Activated CD4-positive, alpha-beta T cell treated with anti-CD3 and anti-CD28 coated beads, Interleukin-2, Interleukin-6, amounts not matched to agents 100 ng/mL and 50 ng/mL, durations not matched to agents 16 hours and 8 hours (primary cell): ENCODE data around the gene PTPN12.
"Not testable (repeated sequence)": the region's sequence is repeated elsewhere in the genome, so short reads cannot be mapped to it uniquely, and the experiment has no call there.

Source experiments
- DNase-seq: peaks from one replicate; pipeline ENCODE4 v3.0.0-alpha.2; 2020

The PTPN12 gene

DNA sequence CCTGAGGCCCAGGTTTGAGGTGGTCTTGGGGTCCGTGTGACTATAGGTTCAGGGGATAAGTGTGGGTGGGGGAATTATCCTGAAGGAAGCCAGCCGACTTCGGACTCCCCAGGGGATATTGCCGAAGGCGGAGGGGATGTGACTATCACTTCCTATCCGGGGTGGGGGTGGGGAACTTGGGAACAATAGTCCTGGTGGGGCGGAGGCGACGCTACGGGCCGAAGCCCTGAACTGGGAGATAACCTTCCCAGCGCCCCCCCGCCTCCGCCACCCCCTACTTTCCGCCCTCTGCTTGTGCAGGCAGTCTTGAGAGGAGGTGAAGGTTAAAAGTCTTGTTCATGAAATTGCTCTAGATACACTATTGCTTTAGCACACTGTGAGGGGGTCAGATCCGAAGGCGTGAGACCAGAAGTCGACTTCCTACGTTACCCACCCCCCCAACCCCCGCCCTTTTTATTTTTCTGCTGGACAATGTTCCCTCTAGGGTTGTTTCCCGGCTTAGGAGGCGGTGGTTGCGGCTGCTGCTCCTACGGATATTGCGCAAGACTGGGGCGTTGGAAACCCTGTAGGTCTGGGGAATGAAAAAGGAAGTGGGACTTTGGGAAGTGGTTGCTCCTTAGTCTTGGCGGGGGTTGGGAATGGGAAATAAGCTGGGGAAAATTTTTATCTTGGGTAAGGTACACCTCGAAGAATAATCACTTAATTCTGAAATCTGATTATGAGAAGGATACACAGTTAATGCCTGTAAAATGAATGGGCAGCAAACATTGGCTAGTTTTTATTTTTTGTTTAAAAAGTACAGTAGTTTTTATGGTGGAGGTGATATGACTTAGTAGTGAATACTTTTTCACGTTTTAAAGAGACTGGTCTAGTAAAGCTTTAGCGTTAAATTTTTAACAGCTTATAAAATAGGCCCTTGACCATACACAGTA, 1.5 kb downstream of the PTPN12 start:
- DNase-seq: no peak

DNA sequence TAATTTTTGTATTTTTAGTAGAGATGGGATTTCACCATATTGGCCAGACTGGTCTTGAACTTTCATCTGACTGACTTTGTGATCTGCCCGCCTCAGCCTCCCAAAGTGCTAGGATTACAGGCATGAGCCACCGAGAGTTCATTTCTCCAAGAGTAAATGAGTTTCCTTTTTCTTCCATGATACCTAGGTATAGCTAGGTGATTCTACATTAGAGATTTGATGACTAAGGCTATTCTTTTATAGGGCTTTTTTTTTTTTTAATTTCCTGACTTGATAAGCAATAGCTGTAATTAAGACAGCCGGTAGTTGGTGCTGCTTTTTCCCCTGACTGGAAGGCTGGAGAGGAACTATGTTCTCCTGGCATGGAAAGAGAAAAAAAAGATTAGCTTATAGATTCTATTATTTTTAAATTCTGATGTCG, 3.3 kb downstream of the PTPN12 start:
- no peak for DNase-seq

DNA sequence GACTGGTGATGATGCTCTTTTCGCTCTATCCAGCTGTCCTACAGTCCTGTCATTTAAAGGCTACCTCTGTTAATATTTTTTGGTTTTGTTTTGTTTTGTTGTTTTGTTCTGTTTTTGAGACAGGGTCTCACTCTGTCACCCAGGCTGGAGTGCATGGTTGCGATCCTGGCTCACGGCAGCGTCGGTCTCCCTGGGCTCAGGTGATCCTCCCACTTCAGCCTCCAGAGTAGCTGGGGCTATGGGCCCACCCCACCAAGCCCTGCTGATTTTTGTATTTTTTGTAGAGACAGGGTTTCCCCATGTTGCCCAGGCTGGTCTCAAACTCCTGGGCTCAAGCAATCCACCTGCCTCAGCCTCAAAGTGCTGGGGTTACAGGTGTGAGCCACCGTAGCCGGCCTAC, 3.9 kb downstream of the PTPN12 start:
- not testable (repeated sequence) for DNase-seq

DNA sequence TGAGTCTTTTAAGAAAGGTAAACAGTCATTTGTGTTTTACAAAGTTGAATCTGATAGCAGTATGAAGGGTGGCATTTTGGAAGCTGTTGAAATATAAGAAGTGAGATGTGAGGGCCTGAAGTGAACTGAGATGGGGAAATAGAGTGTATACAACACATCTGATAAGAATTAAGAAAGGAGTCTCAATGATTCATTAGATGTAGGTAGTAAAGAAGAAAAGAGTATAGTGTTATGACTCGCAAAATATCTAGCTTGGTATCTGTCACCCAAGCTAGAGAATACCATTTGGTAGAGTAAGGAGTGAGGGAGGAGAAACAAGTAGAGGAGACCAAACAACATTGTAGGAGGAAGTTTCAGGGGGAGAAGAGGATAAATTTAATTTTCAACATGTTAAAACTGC, 5.3 kb downstream of the PTPN12 start:
- no peak for DNase-seq

DNA sequence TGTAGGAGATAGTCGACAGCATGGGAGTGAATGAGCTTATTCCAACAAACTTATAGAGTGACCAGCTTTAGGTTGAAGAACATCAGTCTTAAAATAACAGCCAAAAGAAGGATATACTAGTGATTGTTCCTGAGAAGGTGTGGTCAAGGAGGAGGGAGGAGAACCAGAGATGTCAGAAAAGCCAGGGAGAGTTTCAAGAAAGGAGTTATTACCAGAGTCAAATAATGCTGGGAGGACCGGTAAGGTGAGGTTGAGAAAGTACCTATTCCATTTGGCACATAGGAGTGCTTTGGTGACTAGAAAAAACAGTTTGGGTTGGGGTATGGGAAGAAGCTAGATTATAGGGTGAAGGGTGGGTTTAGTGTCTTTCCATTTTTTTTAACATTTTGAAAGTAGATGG, 5.8 kb downstream of the PTPN12 start:
- no peak for DNase-seq

DNA sequence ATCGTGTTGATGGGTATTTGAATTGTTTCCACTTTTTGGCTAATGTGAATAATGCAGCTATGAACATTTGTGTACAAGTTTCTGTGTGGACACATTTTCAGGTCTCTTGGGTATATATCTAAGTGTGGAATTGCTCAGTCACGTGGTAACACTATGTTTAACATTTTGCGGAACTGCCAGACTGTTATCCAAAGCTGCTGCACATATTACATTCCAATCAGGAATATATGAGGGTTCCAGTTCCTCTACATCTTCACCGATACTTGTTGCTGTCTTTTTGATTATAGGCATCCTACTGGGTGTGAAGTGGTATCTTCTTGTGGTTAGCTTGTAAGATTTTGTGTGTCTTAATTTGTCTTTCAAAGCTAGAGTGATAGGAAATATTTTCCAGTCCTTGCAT, 6.8 kb downstream of the PTPN12 start:
- DNase-seq: no peak

DNA sequence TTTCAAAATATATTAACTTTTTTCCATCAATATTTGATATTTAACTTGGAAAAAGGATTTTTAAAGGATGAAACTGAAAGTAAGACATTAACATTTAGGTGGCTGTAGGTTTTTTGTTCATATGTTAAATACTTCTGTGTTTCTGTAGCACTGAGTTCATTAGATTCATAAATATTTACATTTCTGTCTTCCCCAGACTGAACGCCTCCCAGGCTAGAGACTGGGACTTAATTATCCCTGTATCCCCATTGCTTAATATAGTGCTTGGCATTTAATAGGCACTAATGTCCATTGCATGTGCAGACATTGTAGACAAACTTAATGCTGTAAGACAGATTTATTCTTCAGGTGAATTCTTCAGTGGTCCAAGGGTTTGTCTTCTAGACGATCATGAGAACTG, 7.4 kb downstream of the PTPN12 start:
- no peak for DNase-seq

DNA sequence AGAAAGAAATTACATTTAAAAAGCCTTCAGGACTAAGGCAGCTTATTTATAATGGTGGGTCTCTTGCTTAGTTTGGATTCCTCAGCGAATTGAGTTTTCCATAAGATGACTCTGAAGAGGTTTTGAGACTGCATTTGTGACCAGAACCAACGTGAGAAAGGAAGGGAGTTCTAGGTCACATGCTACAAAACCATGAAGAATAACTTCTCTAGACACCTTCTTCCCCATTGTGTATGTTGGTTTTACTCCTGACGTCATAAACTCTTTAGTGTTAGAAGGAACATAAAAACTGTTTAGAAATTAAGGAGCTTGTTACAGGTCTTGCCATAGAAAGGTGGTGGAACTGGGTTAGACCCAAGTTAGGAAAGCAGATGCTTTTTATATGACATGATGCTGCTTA, 11.1 kb downstream of the PTPN12 start:
- no peak for DNase-seq

DNA sequence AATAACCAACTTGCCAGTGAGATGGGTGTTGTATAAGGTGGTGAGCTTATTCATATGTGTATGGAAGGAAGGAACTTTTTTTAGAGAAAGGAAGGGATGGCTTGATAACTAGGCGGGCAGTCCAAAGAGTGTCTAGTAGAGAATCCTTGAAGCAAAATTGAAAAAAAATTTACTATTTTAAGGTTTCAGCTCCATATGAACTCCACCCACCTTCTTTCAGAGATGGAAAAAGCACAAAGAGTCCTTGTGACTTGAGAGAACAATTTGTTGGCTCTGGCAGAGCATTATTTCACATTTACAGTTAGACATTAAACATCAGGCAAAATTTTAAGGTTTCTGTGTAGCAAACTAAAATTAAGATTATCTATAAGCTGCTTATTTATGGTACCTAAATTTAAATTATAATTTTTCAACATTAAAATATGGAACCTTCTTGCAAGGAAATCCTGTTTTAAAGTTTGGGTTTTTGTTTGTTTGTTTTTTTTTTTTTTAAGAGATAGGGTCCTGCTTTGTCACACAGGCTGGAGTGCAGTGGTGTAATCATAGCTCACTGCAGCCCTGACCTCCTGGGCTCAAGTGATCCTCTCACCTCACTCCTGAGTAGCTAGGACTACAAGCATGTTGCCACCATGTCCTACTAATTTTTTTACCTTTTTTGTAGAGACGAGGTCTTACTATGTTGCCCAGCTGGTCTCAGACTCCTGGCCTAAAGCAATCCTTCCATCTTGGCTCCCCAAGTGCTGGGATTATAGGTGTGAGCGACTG, 12.2 kb downstream of the PTPN12 start:
- DNase-seq: no peak

DNA sequence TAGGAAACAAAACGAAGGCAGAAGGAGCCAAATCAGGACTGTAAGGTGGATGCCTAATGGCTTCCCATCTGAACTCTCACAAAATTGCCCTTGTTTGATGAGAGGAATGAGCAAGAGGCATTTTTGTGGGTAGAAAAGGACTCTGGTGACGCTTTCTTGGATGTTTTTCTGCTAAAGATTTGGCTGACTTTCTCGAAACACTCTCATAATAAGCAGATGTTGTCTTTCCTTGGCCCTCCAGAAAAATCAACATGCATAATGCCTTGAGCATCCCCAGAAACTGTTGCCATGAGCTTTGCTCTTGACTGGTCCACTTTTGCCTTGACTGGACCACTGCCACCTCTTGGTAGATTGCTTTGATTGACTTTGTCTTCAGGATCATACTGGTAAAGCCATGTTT, 13.5 kb downstream of the PTPN12 start:
- no peak for DNase-seq

DNA sequence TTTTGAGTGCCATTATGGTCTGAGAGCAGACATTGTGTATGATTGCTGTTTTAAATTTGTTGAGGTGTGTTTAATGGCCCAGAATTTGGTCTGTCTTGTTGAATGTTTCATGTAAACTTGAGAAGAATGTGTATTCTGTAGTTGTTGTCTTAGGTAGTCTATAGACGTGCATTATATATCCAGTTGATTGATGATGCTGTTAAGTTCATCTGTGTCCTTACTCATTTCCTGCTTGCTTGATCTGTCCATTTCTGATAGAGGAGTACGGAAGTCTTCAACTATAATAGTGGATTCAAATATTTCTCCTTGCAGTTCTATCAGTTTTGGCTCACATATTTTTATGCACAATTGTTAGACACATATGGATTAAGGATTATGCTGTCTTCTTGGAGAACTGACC, 16.0 kb downstream of the PTPN12 start:
- no peak for DNase-seq

DNA sequence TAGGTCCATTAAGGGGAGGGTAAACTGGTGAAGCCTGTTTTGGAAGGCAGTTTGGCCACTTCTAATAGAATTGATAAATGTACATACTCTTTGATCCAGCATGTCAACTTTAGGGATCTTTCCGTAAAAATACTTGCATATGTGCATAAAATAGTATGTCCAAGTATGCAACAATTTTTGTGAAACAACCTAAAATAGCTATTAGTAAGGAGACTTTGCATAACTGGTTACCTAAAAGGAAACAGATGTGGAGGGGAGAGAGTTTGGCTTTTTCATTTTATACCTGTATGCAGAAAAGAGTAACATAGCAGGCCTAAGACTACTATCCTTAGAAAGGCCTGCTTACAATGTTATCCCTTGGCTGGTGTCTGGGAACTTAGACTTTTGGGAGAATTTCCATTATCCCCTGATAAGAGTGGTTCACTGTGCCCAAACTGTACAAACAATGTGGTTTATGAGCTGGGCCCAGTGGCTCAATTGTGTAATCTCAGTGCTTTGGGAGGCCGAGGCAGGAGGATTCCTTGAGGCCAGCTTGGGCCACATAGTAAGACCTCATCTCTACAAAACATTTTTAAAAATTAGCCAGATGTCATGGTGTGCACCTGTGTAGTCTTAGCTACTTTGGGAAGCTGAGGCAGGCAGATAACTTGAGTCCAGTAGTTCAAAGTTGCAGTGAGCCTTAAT, 21.3 kb downstream of the PTPN12 start:
- no peak for DNase-seq

DNA sequence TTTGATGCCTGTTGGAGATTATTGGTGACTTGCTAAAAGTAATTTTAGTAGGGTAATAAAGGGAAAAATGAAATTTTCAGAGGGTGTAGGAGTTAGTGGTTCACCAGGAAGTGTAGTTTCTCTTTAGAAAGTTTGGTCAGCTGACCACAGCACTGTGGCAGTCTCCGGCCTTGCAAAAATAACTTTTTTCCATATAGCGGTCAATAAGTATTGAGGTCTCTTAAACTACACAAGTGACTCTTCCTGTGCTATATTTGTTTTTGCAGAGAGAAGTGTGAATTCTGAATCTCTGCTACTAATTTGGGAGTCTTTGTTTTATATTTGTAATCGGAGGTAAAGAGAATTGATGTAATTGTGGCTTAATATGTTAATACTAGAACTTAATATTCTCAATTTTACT, 24.3 kb downstream of the PTPN12 start:
- no peak for DNase-seq

DNA sequence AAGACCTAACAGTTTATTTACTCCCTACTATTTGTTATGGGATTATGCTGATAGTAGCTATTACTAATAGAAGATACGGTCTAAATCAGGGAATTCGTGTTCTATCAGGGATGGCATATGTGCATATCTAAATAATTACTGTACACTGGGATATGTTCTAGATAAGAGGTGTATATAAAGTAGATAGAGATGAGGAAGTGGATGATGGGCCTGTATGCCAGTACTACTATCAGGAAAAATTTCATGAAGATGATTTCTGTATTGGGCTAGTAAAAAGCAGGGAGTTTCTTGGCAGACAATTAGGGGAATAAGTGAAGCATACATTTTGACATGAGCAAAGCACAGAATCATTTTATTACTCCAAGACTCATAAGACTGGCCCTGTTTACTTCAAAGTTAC, 26.2 kb downstream of the PTPN12 start:
- DNase-seq: no peak

DNA sequence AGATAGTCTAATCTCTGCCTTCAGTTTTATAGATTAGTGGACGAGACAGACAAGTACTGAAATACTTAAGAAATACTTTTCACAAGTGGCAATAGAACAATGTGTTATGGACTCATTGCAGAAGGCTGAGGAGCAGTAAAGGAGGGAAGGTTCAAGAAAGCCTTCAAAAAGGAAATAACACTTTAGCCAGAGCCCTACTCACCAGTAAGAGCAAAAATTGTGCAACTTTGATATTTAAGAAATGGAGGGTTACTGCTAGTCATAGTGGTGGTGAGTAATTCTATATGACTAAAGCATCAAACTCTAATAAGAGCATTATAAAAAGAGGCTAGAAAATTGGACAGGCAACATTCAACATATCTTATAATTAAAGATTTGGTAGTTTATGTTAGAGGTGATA, 28.8 kb downstream of the PTPN12 start:
- no peak for DNase-seq

DNA sequence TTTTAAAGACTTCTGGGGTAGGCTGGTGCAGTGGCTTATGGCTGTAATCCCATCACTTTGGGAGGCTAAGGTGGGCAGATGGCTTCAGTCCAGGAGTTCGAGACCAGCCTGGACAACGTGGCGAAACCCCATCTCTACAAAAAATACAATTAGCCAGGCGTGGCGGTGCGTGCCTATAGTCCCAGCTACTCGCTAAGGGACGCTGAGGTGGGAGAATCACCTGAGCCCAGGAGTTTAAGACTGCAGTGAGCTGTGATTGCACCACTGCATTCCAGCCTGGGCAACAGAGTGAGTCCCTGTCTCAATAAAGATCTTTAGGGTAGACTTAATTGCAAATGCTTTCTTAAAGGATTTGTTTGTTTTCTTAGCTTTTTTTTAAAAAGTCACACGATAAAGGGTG, 29.3 kb downstream of the PTPN12 start:
- no peak for DNase-seq

DNA sequence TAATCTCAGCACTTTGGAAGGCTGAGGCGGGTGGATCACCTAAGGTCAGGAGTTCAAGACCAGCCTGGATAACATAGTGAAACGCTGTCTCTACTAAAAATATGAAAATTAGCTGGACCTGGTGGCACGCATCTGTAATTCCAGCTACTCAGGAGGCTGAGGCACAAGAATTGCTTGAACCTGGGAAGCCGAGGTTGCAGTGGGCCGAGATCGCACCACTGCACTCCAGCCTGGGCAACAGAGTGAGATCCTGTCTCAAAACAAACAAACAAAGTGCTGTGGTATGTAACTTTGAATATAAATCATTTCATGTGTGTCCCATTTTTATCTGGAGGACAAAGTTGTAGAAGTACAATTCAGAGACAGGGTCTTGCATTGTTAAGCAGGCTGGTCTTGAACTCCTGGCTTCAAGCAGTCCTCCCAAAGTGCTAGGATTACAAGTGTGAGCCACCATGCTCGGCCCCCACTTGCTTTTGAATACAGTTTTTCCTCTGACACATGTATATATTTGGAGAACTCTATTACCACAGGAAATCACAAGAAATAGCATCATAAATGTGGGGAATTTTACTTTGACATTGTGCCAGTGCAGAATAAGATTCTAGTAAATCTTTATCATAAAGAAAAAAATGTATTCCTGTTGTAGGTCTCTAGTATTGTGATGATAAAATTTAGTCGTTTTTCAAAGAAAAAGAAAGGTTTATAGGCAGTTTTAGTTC, 32.6 kb downstream of the PTPN12 start:
- no peak for DNase-seq

DNA sequence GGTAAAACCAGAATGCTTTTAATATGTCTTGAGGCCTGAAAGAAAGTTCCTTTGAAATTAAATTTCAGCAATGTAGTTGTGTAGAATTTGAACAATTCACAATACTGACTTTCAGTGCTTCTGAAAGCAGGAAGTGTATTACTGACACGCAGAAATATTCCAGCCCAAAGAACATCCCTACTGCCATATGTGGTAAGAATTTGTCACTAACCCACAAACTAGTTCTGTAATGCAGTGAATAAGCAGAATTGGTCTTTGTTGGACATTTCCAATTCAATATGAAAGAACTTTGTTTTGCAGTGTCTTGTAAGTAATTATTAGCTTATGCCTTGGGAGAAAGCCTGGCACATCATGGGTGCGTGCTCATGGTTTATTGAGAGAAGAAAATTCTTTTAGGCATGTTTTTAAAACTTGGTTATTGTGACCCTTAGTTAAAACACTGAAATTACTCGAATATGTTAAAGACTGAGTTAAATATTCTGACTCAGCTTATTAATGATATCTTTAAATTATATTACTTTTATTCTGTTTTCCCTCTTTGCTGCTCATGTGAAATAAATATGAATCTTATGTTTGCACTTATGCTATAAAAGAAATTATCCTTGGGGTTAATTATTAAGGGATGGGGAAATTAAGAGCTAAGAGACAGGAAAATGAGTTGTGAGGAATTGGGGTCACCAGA, 33.4 kb downstream of the PTPN12 start:
- peak; percentile 4 for DNase-seq

DNA sequence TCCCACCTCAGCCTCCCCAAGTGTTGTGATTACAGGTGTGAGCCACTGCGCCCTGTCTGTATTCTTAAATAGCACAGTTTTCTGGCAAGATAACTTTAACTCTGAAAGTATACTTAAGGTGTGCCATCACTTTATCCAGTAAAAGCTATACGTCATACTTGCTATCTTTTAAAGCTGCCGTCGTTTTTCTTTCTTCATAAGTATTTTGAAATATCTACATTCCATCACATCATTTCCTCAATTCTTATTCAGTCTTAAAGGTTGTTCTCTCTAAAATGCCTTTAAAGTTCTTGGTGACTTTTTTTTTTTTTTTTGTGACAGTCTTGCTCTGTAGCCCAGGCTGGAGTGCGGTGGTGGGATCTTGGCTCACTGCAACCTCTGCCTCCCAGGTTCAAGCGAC, 34.7 kb downstream of the PTPN12 start:
- no peak for DNase-seq

DNA sequence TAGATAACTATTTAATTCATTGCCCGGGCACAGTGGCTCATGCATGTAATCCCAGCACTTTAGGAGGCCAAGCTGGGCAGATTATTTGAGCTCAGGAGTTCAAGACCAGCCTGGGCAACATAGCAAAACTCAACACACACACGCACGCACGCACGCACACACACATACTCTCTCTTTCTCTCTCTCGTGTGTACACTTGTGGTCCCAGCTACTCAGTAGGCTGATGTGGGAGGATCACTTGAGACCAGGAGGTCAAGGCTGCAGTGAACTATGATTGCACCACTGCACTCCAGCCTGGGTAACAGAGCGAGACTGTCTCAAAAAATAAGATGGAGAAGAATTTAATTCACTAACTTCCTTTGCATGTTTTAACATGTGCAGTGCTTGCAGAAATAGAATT, 38.1 kb downstream of the PTPN12 start:
- DNase-seq: no peak

DNA sequence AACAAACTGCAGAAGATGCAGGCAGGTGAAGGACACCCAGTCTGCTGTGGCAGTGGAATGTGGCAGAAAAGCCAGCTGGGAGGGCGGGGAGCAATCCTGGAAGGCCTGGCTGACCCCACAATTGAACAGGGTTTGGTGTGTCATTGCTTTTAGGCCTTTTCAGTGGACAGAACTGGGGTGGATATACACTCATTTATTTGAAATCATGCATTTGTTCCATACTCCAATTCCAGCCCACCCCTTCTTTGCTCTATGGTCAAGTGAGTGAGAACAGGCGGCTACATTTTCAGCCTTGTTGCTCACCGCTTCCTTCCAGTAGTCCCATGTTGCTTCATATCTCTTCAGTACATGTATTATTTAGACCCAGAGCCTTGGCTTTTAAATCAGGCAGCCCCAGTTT, 39.8 kb downstream of the PTPN12 start:
- no peak for DNase-seq

DNA sequence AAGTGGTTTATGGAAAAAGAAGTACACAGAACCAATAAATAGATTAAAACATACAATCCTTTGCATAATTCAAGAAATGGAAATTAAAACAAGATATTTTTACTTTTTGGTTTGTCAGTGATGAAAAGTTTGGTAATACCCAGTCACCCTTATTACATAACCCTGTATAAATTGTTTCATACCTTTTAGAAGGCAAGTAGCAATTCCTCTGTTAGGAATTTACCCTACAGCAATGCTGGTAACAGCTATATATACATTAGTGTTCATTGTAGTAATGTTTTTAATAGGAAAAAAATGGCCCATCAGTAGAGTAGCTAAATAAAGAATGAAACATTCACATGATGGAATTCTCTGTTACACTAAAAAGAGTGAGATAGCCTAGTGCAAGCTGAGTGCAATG, 42.7 kb downstream of the PTPN12 start:
- DNase-seq: no peak
